ENCODE data around the gene LSM3.
A peak's percentile ranks its signal among the peaks of the same experiment; 100 is the strongest.

The LSM3 gene

GRCh38 chr3:14137004-14137403 lies 41.6 kb upstream of the LSM3 start:
- DNase-seq = no peak
- Mint-ChIP-seq H3K4me1 (no peaks in the 10 kb centered on the region), H3K36me3 (ENCODE audit: low read depth) (peaks cover 23% of the 10 kb centered on the region), H3K27me3 (ENCODE audit: low read depth, poor library complexity) (peaks cover 3% of the 10 kb centered on the region), H3K4me3 (no peak overlapping the region), H3K9me3 (no peaks in the 10 kb centered on the region), H3K27ac (no peak overlapping the region)
- TF ChIP-seq, protein P1, sequence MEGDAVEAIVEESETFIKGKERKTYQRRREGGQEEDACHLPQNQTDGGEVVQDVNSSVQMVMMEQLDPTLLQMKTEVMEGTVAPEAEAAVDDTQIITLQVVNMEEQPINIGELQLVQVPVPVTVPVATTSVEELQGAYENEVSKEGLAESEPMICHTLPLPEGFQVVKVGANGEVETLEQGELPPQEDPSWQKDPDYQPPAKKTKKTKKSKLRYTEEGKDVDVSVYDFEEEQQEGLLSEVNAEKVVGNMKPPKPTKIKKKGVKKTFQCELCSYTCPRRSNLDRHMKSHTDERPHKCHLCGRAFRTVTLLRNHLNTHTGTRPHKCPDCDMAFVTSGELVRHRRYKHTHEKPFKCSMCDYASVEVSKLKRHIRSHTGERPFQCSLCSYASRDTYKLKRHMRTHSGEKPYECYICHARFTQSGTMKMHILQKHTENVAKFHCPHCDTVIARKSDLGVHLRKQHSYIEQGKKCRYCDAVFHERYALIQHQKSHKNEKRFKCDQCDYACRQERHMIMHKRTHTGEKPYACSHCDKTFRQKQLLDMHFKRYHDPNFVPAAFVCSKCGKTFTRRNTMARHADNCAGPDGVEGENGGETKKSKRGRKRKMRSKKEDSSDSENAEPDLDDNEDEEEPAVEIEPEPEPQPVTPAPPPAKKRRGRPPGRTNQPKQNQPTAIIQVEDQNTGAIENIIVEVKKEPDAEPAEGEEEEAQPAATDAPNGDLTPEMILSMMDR (IDR thresholded peaks at IDR 0.05) = no peak

DNA sequence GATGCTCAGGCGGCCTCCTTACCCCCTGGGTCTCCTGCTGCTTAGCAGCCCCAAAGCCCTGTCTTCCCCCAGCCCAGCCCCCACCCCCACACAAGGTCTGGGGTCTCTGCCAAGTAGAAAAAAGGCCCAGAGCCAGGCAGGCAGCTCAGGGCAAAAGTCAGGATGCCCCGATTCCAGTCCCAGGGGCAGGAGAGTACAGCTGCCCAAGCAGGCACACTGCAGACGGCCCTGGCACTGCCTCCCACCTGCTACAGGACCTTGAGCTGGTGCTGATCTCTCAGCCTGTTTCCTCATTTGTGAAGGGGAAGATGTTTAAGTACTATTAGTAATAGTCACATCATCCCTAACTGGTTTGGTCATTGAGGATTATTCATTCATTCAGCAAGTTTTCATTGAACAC lies 41.2 kb upstream of the LSM3 start:
- Mint-ChIP-seq H3K4me1 (no peaks in the 10 kb centered on the region), H3K27ac (no peak overlapping the region), H3K4me3 (no peak overlapping the region), H3K9me3 (no peaks in the 10 kb centered on the region), H3K36me3 (ENCODE audit: low read depth) (peaks cover 22% of the 10 kb centered on the region), H3K27me3 (ENCODE audit: low read depth, poor library complexity) (peaks cover 3% of the 10 kb centered on the region)
- DNase-seq = no peak
- TF ChIP-seq, protein P1 (IDR thresholded peaks at IDR 0.05) = no peak

DNA sequence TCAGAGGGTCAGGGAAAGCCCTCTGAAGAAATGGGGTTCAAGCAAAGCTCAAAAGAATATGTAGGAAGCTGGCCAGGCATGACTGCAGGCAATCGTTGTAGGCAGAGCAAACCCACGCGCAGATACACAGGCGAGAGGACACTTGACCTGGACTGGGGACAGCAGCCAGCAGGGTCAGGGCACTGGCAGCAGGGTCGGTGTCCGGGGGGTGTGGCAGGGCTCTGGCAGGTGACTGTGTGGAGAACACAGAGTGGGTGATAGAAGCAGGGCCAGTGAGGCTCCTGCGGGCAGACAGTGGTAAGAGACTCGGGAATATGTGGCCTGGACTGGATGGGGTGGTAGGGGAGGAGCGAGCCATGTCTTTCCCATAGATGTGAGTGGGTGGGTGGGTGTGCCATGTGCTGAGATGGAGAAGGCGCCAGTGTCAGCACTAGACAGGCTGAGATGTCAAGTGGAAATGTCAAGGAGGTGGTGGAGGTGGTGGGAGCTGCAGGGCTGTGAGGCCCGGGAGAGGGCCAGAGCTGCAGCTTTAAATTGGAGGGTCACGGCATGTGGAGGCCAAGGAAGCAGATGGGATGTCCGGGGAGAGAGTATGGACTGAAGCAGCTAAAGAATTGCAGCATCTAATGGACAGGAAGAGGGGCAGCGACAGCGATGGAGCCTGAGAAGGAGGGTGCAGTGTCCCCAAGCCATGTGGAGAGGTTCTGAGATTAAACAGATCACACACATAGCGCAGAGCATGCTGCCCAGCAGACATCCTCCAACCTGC lies 40.3 kb upstream of the LSM3 start:
- H3K27ac Mint-ChIP-seq = peak overlapping the region; percentile 93
- DNase-seq = no peak
- TF ChIP-seq, protein P1 (IDR thresholded peaks at IDR 0.05) = no peak
- H3K9me3 Mint-ChIP-seq = no peaks in the 10 kb centered on the region
- H3K27me3 Mint-ChIP-seq (ENCODE audit: low read depth, poor library complexity) = no peaks in the 10 kb centered on the region
- no peaks in the 10 kb centered on the region for H3K4me1 Mint-ChIP-seq
- peaks cover 13% of the 10 kb centered on the region for H3K36me3 Mint-ChIP-seq (ENCODE audit: low read depth)
- H3K4me3 Mint-ChIP-seq = no peak overlapping the region

GRCh38 chr3:14138878-14139655 lies 39.5 kb upstream of the LSM3 start:
- Mint-ChIP-seq H3K4me3 (no peak overlapping the region), H3K27ac (no peak overlapping the region), H3K4me1 (peaks cover 2% of the 10 kb centered on the region), H3K36me3 (ENCODE audit: low read depth) (peaks cover 13% of the 10 kb centered on the region), H3K27me3 (ENCODE audit: low read depth, poor library complexity) (no peaks in the 10 kb centered on the region), H3K9me3 (no peaks in the 10 kb centered on the region)
- no peak for DNase-seq
- TF ChIP-seq, protein P1 (IDR thresholded peaks at IDR 0.05) = no peak

- TF ChIP-seq, protein P1 (IDR thresholded peaks at IDR 0.05) = no peak
- Mint-ChIP-seq H3K27me3 (ENCODE audit: low read depth, poor library complexity) (no peaks in the 10 kb centered on the region), H3K36me3 (ENCODE audit: low read depth) (peaks cover 14% of the 10 kb centered on the region), H3K27ac (no peak overlapping the region), H3K4me3 (no peak overlapping the region), H3K4me1 (peaks cover 9% of the 10 kb centered on the region), H3K9me3 (no peaks in the 10 kb centered on the region)
- DNase-seq = no peak
These were observed 38.8 kb upstream of the LSM3 start for GRCh38 chr3:14139771-14140170.

All from nephron progenitor cell (in vitro differentiated cells).